GM13976 (cell line): ENCODE results near the gene U2AF2.
A peak's percentile ranks its signal among the peaks of the same experiment; 100 is the strongest.

Experiments used
- DNase-seq: peaks from one replicate; pipeline ENCODE4 v3.0.0; 2012; ENCODE audit warnings: low spot score
- in situ Hi-C: fragments of 300-500 bp; cut with MboI; formaldehyde crosslinking; loops from one replicate; pipeline ENCODE4 v1.12.0; 2022; ENCODE audit warnings: low sequenced_read_pairs, mixed read lengths, inconsistent platforms; ENCODE audit not compliant: unreplicated experiment
- TF ChIP-seq, protein P1 (sequence below): IDR thresholded peaks from 2 replicates; pipeline ENCODE4 v1.5.1; 2012; ENCODE audit warnings: borderline replicate concordance, mild to moderate bottlenecking; ENCODE audit not compliant: insufficient read depth; ENCODE audit errors: extremely low read depth, missing control alignments, control extremely low read depth

Gene U2AF2

DNA sequence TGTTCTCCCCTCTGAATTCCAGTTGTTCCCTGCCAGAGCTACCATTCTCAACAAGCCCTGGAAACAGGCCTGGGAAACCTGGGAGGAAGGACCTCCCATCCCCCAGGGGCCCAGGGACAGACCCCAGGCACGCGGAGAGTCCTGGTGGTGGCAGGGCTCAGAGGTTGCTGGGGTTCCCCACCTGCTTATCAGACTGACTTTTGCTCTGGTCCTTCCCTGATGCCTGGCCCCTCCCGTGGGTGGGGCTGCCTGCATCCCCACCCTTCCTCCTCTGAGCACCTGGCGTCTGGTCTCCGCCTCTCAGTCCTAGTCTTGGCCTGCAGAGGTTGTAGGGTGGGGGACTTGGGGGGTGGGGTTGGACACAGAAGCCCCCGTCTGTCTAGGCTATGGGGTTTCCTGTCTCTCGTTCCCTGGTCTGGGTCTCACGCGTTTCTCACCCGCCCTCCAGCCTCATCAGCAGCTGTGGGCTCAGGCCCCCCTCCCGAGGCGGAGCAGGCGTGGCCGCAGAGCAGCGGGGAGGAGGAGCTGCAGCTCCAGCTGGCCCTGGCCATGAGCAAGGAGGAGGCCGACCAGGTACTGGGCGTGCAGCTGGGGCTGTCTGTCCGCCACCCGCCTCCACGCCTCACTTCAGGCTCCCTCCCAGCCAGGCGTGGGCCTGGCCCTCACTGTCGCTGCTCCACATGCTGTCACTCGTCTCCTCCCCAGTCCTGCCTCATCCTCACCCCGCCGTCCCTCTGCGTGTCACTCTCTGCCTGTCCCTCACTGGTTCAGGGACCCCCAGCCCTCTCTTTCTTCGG, 33.8 kb downstream of the U2AF2 start:
- TF ChIP-seq, protein P1, sequence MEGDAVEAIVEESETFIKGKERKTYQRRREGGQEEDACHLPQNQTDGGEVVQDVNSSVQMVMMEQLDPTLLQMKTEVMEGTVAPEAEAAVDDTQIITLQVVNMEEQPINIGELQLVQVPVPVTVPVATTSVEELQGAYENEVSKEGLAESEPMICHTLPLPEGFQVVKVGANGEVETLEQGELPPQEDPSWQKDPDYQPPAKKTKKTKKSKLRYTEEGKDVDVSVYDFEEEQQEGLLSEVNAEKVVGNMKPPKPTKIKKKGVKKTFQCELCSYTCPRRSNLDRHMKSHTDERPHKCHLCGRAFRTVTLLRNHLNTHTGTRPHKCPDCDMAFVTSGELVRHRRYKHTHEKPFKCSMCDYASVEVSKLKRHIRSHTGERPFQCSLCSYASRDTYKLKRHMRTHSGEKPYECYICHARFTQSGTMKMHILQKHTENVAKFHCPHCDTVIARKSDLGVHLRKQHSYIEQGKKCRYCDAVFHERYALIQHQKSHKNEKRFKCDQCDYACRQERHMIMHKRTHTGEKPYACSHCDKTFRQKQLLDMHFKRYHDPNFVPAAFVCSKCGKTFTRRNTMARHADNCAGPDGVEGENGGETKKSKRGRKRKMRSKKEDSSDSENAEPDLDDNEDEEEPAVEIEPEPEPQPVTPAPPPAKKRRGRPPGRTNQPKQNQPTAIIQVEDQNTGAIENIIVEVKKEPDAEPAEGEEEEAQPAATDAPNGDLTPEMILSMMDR = no peak
- in situ Hi-C loops = no loop called here
- no peak for DNase-seq

DNA sequence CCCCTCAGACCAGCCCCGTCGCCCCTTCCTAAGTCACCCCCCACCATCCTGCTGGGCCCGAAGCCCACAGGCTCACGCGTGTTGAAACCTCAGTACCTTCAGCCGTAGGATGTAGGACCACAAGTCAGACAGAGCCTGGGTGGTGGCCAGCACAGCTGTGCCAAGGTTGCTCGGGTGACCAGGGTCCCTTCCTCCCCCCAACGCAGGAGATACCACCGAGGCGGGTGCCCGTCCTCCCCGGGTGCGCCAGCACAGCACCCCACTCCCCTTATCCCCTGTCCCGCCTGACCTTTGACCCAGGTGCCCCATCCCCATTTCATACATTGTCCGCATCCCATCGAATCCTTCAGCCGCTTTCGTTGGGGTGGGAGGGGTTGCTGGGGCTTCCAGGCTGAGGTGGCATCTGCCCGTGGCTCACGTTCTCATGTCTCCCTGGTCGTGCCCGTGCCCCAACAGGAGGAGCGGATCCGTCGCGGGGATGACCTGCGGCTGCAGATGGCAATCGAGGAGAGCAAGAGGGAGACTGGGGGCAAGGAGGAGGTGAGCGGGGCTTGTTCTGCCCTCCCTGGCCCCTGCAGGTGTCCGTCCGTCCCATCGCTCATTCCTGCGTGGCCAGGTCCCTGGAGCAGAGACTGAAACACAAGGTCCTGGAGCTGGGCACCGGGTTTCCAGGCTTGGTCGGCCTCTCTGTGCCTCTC, 34.7 kb downstream of the U2AF2 start:
- TF ChIP-seq, protein P1 = no peak
- in situ Hi-C loops = no loop called here
- no peak for DNase-seq

DNA sequence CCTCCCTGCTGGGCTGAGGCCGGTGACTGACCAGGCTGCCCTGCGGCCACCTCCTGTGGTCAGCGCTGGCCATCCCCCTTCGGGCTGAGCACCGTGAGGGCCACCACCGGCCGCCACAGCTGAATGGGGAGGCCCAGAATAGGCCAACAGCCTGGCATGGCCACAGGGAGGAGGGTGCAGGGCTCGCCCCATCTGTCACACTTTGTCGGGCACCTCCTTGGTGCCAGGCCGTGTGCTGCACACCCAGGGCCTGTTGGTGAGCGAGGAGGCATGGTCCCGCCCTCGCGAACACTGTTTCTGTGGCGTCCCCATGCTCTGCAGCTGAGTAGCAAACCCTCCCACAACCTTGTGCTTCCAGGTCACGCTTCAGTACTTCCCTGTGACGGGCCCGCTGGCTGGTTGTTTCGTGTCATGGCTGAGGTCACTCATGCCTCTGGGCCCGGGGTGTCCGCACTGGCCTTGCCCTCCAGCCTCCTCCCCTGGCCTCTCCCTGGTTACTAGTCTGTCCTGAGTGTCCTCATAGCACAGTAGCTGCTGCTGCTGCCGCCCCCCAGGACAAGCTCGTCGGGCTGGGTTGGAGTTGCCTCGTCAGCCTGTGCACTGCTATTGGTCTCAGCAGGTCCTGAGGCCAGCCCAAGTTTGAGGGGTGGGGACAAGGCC, 35.4 kb downstream of the U2AF2 start:
- in situ Hi-C loops = no loop called here
- DNase-seq = no peak
- TF ChIP-seq, protein P1 = no peak

DNA sequence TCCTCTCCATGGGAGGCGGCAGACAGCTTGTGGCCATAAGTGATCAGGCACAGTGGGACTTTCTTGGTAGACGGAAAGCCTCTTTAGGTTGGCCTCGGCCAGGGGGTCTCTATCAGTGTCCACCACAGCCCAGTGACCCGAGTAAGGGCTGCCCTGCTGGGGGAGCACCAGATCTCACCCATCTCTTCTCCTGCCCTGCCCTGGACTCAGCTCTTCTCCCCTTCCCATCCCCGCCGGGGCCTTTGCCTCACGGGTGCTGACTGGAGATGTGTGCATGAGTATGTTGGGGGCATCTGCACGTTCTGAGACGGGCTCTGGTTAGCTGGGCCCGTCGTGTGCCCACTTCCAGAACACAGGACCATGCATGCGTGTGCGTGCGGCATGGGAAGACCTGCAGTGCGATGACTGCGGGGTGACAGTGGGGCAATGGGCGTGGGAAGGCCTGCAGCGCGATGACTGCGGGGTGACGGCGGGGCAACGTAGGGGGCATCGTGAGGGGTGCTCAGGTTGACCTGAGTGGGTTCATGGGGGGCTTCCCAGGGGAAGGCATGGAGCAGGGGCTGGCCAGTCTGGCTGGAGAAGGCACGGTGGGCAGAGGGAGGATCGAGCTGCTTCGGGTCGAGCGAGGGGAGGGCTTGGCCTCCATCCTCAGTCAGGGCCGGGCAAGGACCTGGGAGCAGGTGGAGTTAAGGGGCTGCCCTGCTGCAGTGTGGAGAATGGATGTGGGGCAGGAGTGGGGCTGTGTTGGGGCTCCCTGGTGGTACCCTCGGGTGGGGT, 36.1 kb downstream of the U2AF2 start:
- TF ChIP-seq, protein P1 = no peak
- DNase-seq = no peak
- in situ Hi-C loops = no loop called here

DNA sequence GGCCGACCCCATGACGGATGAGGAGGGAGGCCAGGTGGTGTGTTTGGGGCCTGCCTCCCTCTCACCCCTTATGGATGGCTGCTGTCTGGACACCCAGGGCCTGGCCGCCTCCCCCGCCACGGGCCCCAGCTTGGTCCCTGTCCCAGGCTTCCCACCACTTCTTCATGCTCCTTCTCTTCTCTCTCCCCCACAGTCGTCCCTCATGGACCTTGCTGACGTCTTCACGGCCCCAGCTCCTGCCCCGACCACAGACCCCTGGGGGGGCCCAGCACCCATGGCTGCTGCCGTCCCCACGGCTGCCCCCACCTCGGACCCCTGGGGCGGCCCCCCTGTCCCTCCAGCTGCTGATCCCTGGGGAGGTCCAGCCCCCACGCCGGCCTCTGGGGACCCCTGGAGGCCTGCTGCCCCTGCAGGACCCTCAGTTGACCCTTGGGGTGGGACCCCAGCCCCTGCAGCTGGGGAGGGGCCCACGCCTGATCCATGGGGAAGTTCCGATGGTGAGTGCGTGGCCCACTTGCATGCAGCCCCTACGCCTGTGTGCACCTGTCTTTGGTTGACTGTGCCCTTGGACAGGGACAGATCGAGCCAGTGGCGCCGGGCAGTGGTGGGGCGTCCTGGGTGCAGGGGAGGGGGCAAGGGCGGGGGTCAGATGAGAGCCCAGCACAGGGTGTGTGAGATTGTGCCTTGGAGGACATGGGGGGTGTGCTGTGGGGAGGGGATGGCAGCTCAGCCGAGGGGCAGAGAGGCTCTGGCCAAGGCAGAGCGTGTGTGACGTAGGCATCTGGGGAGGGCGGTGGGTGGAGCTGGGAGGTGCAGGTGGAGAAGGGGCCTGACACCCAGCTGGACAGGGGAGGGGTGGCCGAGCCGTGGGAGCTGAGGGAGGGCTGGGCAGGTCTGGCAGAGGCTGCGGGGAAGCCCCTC, 37.0 kb downstream of the U2AF2 start:
- DNase-seq = peak; percentile 37

More for the DNA sequence above, 37.0 kb downstream of the U2AF2 start:
- in situ Hi-C loops = no loop called here
- TF ChIP-seq, protein P1 = no peak
